GM13976 (cell line): ENCODE measurements around the gene ERC1.

Source experiments
- DNase-seq: peaks from one replicate; pipeline ENCODE4 v3.0.0; 2012; ENCODE audit warnings: low spot score
- in situ Hi-C: fragments of 300-500 bp; cut with MboI; formaldehyde crosslinking; loops from one replicate; pipeline ENCODE4 v1.12.0; 2022; ENCODE audit warnings: low sequenced_read_pairs, mixed read lengths, inconsistent platforms; ENCODE audit not compliant: unreplicated experiment
- TF ChIP-seq, protein P1 (sequence below): IDR thresholded peaks from 2 replicates; pipeline ENCODE4 v1.5.1; 2012; ENCODE audit warnings: borderline replicate concordance, mild to moderate bottlenecking; ENCODE audit not compliant: insufficient read depth; ENCODE audit errors: extremely low read depth, missing control alignments, control extremely low read depth

The ERC1 gene

GRCh38 chr12:1434296-1434955 lies 443.4 kb downstream of the ERC1 start:
- in situ Hi-C loops: no loop called here
- no peak for DNase-seq
- TF ChIP-seq, protein P1, sequence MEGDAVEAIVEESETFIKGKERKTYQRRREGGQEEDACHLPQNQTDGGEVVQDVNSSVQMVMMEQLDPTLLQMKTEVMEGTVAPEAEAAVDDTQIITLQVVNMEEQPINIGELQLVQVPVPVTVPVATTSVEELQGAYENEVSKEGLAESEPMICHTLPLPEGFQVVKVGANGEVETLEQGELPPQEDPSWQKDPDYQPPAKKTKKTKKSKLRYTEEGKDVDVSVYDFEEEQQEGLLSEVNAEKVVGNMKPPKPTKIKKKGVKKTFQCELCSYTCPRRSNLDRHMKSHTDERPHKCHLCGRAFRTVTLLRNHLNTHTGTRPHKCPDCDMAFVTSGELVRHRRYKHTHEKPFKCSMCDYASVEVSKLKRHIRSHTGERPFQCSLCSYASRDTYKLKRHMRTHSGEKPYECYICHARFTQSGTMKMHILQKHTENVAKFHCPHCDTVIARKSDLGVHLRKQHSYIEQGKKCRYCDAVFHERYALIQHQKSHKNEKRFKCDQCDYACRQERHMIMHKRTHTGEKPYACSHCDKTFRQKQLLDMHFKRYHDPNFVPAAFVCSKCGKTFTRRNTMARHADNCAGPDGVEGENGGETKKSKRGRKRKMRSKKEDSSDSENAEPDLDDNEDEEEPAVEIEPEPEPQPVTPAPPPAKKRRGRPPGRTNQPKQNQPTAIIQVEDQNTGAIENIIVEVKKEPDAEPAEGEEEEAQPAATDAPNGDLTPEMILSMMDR: no peak

DNA sequence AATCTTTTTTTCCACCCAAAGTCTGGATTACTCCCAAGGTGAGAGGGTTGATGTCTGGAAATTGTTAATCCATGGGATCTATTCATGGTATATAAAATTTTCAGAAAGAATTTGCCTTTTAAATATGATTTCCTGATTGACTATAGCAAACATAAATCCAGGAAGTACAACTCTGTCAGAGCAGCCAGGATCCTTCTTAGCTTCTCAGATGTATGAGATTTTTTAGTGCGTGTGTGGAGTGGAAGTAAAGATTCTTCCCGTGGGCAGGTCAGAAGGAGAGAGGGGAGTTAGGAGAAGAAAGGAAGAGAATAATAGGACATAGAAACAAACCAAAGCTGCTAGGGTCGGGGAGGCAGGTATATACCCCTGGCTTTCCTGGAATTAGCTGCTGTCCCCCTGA lies 444.0 kb downstream of the ERC1 start:
- no peak for DNase-seq
- TF ChIP-seq, protein P1: no peak
- in situ Hi-C loops: no loop called here

DNA sequence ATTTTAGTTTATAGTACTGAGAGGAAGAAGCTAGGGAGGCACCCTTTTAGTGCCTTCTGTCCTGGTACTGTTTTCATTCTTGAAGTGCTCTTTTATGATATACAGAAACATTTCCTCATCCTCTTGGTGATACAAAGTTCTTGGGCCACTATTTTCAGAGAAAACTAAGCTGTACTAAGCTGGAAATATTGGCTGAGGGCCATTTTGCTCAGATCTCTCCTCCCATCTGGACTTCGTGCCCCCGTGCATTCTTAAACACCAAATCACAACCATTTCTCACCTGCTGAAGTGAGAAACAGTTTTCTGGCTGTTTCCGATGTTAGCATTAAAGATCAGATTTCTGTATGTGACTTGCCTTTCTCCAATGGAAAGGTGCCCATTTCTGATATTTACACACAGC lies 444.4 kb downstream of the ERC1 start:
- in situ Hi-C loops: no loop called here
- TF ChIP-seq, protein P1: no peak
- DNase-seq: no peak

DNA sequence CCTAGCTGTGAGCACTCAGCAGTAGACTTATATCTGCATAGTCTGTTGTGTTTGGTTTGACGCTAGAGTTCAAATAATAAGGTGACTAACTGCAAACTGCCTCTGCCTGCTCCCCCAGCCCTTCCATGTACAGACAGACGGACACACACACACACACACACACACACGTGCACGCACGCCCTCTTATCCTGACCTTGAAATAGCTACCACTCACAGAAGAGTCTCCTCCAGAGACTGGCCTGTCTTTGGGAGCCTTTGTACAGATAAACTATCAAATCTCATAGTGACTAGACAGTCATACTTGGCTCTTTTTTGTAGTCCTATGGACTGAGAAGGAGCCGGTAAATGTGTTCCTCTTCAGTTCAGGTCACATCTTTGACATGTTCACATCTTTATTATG lies 445.0 kb downstream of the ERC1 start:
- DNase-seq: no peak
- in situ Hi-C loops: no loop called here
- TF ChIP-seq, protein P1: no peak

DNA sequence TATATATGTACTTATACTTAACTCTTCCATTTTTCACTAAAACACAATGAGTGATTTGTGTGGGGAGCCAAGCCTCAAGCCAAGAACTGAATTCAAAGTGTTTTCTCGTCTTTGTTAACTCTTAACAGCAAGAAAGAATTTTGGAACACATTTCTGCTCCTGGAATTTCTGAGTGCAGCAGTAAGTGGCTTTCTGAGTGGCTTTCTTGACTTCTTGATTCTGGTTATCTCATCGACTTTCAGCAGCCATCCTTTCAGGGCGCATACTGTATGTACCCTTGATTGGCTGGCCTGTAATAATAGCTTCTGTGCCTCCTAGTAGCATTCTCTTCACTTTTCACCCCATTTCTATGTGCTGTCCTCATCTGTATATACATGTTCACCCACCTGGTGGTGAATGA lies 446.0 kb downstream of the ERC1 start:
- DNase-seq: no peak
- in situ Hi-C loops: no loop called here
- TF ChIP-seq, protein P1: no peak

DNA sequence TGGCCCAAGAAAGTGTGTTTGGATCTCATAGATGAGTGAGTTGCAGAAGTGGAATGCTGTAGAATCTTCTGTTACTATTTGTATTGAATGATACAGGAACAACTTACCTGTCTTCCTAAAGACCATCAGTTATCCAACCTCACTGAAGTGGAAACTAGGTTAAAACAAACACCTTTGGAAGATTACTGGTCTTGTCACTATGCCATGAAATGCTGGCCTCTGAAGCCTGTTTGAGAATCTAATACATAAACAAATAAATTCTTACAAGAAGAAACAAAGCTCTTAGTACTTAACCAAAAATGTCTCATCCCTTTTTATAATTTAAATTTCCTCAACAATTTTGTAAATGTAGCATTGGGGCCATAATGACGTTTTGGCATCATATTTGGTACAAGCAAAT lies 448.2 kb downstream of the ERC1 start:
- DNase-seq: no peak
- TF ChIP-seq, protein P1: no peak

DNA sequence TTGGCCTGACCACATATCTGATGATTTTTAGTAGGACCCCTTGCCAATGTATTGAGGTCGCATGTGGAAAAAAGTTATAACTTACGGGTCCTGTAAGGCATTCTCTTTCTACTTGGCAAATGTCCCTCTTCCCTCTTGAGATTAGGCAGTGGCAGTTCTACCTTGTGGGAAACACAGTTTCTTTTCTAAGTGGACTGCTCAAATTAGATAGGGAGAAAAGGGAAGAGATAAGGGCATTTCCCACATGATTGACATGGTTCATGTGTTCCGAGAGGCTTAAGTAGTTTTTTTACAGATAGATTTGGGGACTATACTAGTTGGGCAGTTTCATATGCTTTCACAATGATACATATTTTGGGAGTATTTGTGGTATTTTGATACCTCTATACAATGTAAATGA lies 448.7 kb downstream of the ERC1 start:
- no peak for DNase-seq
- TF ChIP-seq, protein P1: no peak
- in situ Hi-C loops: no loop called here

More for the DNA sequence above, 448.2 kb downstream of the ERC1 start:
- in situ Hi-C loops: no loop called here
